Suprapubic skin (tissue), 4 donors: ENCODE data around the gene CCNF. TPM values are rescaled to one million over a fixed set of nuclear protein-coding genes. Genes with fewer than 3 reads are reported as not detected.

Experiments
- DNase-seq, 2 donors: peaks; one replicate each; pipeline ENCODE4 v3.0.0-alpha.2; 2019; ENCODE audit warnings: low spot score in 2 of 2
- H3K27ac ChIP-seq: fragments of 200-600 bp; sonication (generic); one replicate; pipeline ENCODE4 v1.5.1; 2019
- H3K27me3 ChIP-seq: fragments of 200-600 bp; sonication (generic); one replicate; pipeline ENCODE4 v1.5.1; 2019
- H3K36me3 ChIP-seq: fragments of 200-600 bp; sonication (generic); one replicate; pipeline ENCODE4 v1.5.1; 2019
- H3K4me1 ChIP-seq: fragments of 200-600 bp; sonication (generic); one replicate; pipeline ENCODE4 v1.5.1; 2019
- H3K4me3 ChIP-seq: fragments of 200-600 bp; sonication (generic); one replicate; pipeline ENCODE4 v1.5.1; 2019; ENCODE audit warnings: mild to moderate bottlenecking
- H3K9me3 ChIP-seq: fragments of 200-600 bp; sonication (generic); one replicate; pipeline ENCODE4 v1.5.1; 2019
- EP300 ChIP-seq: sonication (generic); formaldehyde crosslinking; IDR thresholded peaks from one replicate; pipeline ENCODE4 v1.6.1; 2017; ENCODE audit warnings: antibody characterized with exemption
- POLR2A ChIP-seq, 2 donors: fragments of 450-650 bp; IDR thresholded peaks; one replicate each; pipeline ENCODE4 v1.6.1; 2017; ENCODE audit warnings: antibody characterized with exemption in 2 of 2, mild to moderate bottlenecking in 2 of 2, moderate library complexity in 2 of 2
- POLR2AphosphoS5 ChIP-seq, 3 donors: sonication (generic); formaldehyde crosslinking; IDR thresholded peaks; one replicate each; pipeline ENCODE4 v1.6.1; 2017; ENCODE audit warnings: antibody characterized with exemption in 3 of 3
- WGBS: methylation state at CpG from one replicate; pipeline ENCODE4 v1.1.5; 2018; 5-methylcytosine and 5-hydroxymethylcytosine counted together
- total RNA-seq, 4 donors: library from RNA; depleted of rRNA; stranded (reverse); fragments of >200 nt; gene quantifications; one replicate each; pipeline ENCODE4 v1.1.0, GENCODE V29; 2016
- TF ChIP-seq, protein P1 (sequence below), 2 donors: fragments of 200-600 bp in 1 of 2; fragments of 450-650 bp in 1 of 2; sonication (generic) in 1 of 2; IDR thresholded peaks; one replicate each; pipeline ENCODE4 v1.5.1; 2016 to 2019; ENCODE audit warnings: antibody characterized with exemption in 2 of 2, mild to moderate bottlenecking in 1 of 2, moderate library complexity in 1 of 2

The CCNF gene
- total RNA-seq, 4 donors from 2014 or later: 6.8 to 12.4 (median 10.1) TPM

DNA sequence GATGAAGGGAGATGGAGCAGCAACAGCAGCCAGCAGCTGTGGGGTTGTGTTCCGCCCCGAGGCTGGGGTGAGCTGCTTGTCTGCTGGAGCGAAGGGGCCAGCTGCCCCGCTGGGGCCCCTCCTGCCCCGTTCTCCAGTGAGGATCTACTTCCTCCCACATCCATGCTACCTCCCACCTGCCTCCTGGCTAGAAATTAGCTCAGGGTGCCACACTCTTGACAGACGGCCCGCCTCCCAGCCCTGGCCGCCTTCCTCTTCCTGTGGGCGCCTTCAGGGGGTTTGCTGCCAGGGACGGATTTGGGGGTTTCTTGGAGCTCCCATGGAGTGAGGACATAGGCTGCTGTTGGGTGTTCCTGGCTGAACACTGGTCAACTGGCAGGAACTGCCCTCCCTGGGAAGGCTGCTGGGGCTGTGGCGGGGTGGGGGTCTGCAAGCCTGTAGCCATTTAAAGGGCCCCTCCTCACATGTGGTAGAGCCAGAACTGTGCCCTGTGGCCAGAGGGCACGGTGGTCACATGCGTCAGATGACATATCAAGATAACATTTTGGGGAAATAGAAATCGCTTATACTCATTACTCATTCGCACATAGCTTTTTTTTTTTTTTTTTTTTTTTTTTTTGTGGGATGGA, 58.8 kb downstream of the CCNF start:
- no peak overlapping the region for H3K4me3 ChIP-seq
- peaks cover 36% of the 10 kb centered on the region for H3K4me1 ChIP-seq
- H3K9me3 ChIP-seq: no peaks in the 10 kb centered on the region
- no peak overlapping the region for H3K27ac ChIP-seq
- no peaks in the 10 kb centered on the region for H3K36me3 ChIP-seq
- 70% methylated on average over 15 of the region's 15 CpGs for WGBS
- H3K27me3 ChIP-seq: no peaks in the 10 kb centered on the region
- TF ChIP-seq POLR2AphosphoS5 (IDR thresholded peaks at IDR 0.05): no peak
- no peak for TF ChIP-seq POLR2A (IDR thresholded peaks at IDR 0.05)
- TF ChIP-seq, protein P1, sequence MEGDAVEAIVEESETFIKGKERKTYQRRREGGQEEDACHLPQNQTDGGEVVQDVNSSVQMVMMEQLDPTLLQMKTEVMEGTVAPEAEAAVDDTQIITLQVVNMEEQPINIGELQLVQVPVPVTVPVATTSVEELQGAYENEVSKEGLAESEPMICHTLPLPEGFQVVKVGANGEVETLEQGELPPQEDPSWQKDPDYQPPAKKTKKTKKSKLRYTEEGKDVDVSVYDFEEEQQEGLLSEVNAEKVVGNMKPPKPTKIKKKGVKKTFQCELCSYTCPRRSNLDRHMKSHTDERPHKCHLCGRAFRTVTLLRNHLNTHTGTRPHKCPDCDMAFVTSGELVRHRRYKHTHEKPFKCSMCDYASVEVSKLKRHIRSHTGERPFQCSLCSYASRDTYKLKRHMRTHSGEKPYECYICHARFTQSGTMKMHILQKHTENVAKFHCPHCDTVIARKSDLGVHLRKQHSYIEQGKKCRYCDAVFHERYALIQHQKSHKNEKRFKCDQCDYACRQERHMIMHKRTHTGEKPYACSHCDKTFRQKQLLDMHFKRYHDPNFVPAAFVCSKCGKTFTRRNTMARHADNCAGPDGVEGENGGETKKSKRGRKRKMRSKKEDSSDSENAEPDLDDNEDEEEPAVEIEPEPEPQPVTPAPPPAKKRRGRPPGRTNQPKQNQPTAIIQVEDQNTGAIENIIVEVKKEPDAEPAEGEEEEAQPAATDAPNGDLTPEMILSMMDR (IDR thresholded peaks at IDR 0.05): no peak
- no peak for TF ChIP-seq EP300
- DNase-seq: no peak

DNA sequence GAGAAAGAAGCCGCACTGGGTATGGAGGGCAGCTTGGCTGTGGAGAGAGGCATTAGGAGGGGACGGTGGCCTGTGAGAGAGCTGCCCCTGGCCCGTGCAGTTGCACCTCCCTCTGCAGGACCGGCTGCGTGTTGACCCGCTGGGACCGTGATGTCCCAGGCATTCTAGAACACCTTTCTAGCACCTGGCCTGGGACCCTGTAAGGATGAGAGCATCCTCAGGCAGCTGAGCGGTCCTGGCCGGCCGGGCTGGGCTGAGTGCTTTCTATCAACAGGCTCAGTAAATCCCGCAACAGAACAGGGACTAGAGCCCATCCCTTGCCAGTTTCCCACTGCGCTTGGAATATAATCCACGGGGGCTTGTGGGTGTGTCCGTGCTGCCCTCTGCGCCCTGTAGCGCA, 60.3 kb downstream of the CCNF start:
- H3K4me3 ChIP-seq: no peak overlapping the region
- no peaks in the 10 kb centered on the region for H3K36me3 ChIP-seq
- no peaks in the 10 kb centered on the region for H3K27me3 ChIP-seq
- no peak overlapping the region for H3K27ac ChIP-seq
- no peaks in the 10 kb centered on the region for H3K9me3 ChIP-seq
- DNase-seq: no peak
- TF ChIP-seq EP300 (no peak), POLR2A (IDR thresholded peaks at IDR 0.05) (no peak), POLR2AphosphoS5 (IDR thresholded peaks at IDR 0.05) (no peak)
- TF ChIP-seq, protein P1 (IDR thresholded peaks at IDR 0.05): no peak
- H3K4me1 ChIP-seq: peaks cover 28% of the 10 kb centered on the region
- 87% methylated on average over 8 of the region's 16 CpGs for WGBS

DNA sequence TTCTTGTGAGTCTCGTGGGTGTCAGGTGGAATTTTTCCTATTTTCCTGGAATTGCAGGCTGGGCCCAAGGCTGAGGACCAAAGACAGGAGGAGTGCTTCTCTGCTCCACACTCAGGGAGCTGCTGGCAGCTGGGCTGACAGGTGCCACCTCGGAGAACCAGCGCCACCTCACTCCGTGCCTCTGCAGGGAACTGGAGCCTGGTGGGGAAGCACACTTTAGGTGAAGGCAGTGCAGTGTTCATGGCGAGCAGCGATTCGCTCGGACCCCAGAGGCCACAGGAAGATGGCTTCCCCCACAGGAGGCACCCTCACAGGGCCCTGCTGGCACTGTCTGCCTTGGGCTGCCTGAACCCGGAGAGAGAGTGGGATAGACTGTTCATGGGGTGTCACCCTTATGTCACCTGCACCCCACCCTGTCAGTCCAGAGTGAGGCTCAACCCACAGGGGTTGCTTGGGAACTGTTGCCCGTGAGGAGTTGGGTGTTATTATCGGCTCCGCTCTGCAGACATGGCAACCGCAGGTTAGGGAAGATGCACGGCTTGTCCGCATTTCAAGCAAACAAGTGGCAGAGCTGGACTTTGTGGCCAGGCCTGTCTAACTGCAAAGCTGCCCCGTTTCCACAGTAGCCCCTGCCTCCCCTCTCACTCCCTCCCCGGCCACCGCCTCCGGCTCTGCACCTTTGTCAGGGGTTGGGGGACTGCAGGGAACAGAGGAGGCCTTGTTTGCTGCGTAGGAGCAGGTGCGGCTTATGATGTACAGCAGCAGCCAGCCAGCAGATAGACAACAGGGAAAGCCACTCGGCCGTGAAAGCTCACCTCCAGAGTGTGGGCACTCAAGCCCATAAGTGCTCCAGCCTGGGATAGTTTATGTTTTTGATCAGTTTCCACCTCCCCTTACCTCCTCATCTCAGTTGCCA, 61.2 kb downstream of the CCNF start:
- WGBS: 86% methylated on average over 21 of the region's 23 CpGs
- no peak for DNase-seq
- H3K4me3 ChIP-seq: no peak overlapping the region
- H3K27ac ChIP-seq: no peak overlapping the region
- TF ChIP-seq, protein P1 (IDR thresholded peaks at IDR 0.05): no peak
- TF ChIP-seq EP300: no peak
- TF ChIP-seq POLR2AphosphoS5 (IDR thresholded peaks at IDR 0.05): no peak
- no peak for TF ChIP-seq POLR2A (IDR thresholded peaks at IDR 0.05)
- H3K4me1 ChIP-seq: peaks cover 27% of the 10 kb centered on the region
- no peaks in the 10 kb centered on the region for H3K9me3 ChIP-seq
- H3K36me3 ChIP-seq: no peaks in the 10 kb centered on the region
- no peaks in the 10 kb centered on the region for H3K27me3 ChIP-seq

DNA sequence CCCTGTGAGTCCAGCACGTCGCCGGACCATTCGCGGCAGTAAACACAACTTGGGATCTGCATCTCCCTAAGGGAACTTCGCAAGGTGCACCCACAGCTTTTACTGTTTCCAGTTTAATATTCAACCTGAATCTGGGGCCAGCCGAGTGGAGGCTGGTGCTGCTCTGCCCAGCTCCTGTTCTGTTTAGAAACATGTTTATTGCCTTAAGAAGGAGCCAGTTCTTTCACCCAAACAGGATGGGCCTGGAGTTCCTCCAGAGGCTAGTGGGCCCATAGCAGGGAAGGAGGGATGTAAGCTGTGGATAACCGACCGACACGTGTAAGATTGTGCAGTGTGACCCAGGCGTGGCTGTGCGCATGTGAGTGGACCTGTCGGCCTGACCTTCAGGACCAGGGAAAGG, 63.0 kb downstream of the CCNF start:
- no peak for DNase-seq
- Histone ChIP-seq H3K4me1 (peaks cover 27% of the 10 kb centered on the region), H3K27me3 (no peaks in the 10 kb centered on the region), H3K27ac (no peak overlapping the region), H3K4me3 (no peak overlapping the region), H3K36me3 (peaks cover 7% of the 10 kb centered on the region), H3K9me3 (no peaks in the 10 kb centered on the region)
- 95% methylated on average over 13 of the region's 13 CpGs for WGBS
- TF ChIP-seq POLR2A (IDR thresholded peaks at IDR 0.05) (no peak), POLR2AphosphoS5 (IDR thresholded peaks at IDR 0.05) (no peak), EP300 (no peak)
- TF ChIP-seq, protein P1 (IDR thresholded peaks at IDR 0.05): no peak

DNA sequence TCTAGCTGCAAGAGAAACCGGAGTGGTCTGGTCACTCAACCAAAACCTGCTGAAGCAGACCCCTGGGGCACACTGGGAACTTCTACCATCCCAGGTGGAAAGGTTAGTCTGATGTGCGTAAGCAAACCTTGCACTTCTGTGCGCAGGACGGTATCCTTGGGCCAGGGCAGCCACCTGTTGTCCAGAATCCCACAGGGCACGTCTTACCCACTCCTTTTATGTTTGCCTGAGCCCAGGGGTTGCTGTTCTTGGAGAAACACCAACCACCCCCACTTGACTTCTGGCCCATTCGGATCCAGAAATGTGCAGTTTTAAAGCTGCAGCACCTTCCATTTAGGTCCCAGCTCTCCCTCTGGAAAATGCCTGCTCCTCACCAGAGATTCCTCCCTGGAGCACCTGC, 64.4 kb downstream of the CCNF start:
- peaks cover 31% of the 10 kb centered on the region for H3K4me1 ChIP-seq

More for the DNA sequence above, 64.4 kb downstream of the CCNF start:
- Histone ChIP-seq H3K27ac (no peak overlapping the region), H3K4me3 (no peak overlapping the region), H3K36me3 (peaks cover 7% of the 10 kb centered on the region), H3K9me3 (no peaks in the 10 kb centered on the region), H3K27me3 (no peaks in the 10 kb centered on the region)
- DNase-seq: no peak
- no peak for TF ChIP-seq EP300
- no peak for TF ChIP-seq POLR2AphosphoS5 (IDR thresholded peaks at IDR 0.05)
- TF ChIP-seq POLR2A (IDR thresholded peaks at IDR 0.05): no peak
- TF ChIP-seq, protein P1 (IDR thresholded peaks at IDR 0.05): no peak
- 94% methylated on average over 6 of the region's 6 CpGs for WGBS
